Spleen (tissue), 7 donors: Measurements from ENCODE around the gene CPNE2.

Experiments
- CTCF ChIP-seq, 11 experiments: fragments of 200-600 bp in 7 of 11; fragments of 450-650 bp in 4 of 11; sonication (generic) in 4 of 11; IDR thresholded peaks in 8 of 11; conservative IDR thresholded peaks in 3 of 11; 1 replicate in 7 of 11; 2 replicates in 4 of 11; pipeline versions ENCODE4 v1.4.0 to v1.8.0; 2016 to 2021; ENCODE audit warnings: antibody characterized with exemption in 11 of 11, inconsistent platforms in 4 of 11, mild to moderate bottlenecking in 1 of 11
- POLR2A ChIP-seq, 3 donors: fragments of 450-650 bp; IDR thresholded peaks; one replicate each; pipeline ENCODE4 v1.5.1; 2017; ENCODE audit warnings: antibody characterized with exemption in 3 of 3, mild to moderate bottlenecking in 1 of 3
- donor health status: DM: no; HTN: no; CAD: no; lungs with moderate emphysema.
- donor health status: DM: no; HTN: no; CAD: no.
- donor health status: DM: no; HTN: no; CAD: no.

GRCh38 chr16:57094911-57095310, 2.5 kb downstream of the CPNE2 start:
- TF ChIP-seq POLR2A (IDR thresholded peaks at IDR 0.05) (no peak), CTCF (IDR thresholded peaks at IDR 0.05 in 8 of 11, conservative IDR thresholded peaks at IDR 0.05 in 3 of 11) (no peak)
